K562 (cell line): Measurements from ENCODE around the gene MLST8. TPM values are rescaled to one million over a fixed set of nuclear protein-coding genes. Genes with fewer than 3 reads are reported as not detected.
A peak's percentile ranks its signal among the peaks of the same experiment; 100 is the strongest.

Experiments
- BRD4 ChIP-seq: fragments of 200-600 bp; sonication (generic); IDR thresholded peaks from 2 replicates; pipeline ENCODE4 v1.6.1; 2017; ENCODE audit warnings: inconsistent platforms
- CREB3L1 ChIP-seq: fragments of 450-650 bp; IDR thresholded peaks from 2 replicates; pipeline ENCODE4 v1.6.1; 2014; ENCODE audit warnings: low read depth, mild to moderate bottlenecking, moderate library complexity, borderline replicate concordance
- PHF21A ChIP-seq: fragments of 450-650 bp; IDR thresholded peaks from 2 replicates; pipeline ENCODE4 v1.6.1; 2017; ENCODE audit warnings: low read depth, borderline replicate concordance
- PKNOX1 ChIP-seq: fragments of 450-650 bp; IDR thresholded peaks from 2 replicates; pipeline ENCODE4 v1.6.1; 2016
- SRF ChIP-seq, 2 experiments: fragments of 250-450, 450-650 bp in 1 of 2; sonication (Bioruptor Pico) in 1 of 2; sonication (generic) in 1 of 2; formaldehyde crosslinking; IDR thresholded peaks; 2 replicates each; pipeline versions ENCODE4 v1.5.0 to v1.5.1; 2020 to 2022; ENCODE audit warnings: mild to moderate bottlenecking in 1 of 2, missing genetic modification reagents in 1 of 2
- ZNF740 ChIP-seq, 3 experiments: fragments of 200-800 bp in 1 of 3; sonication (Bioruptor generic) in 1 of 3; sonication (generic) in 1 of 3; formaldehyde crosslinking in 1 of 3; IDR thresholded peaks; 2 replicates each; pipeline versions ENCODE4 v1.6.1 to v1.8.0; 2016 to 2022; ENCODE audit warnings: mild to moderate bottlenecking in 2 of 3, missing compliant biosample characterization in 2 of 3, missing genetic modification characterization in 2 of 3, missing genetic modification reagents in 1 of 3
- polyA plus RNA-seq, 8 experiments: library from polyadenylated mRNA; depleted of rRNA in 4 of 8; stranded (reverse) in 5 of 8; unstranded in 3 of 8; fragments of >200 nt; fragmentation: Nextera tagmentation in 2 of 8; fragmentation: Illumina TruSeq in 1 of 8; extraction: Ambion mirVana in 2 of 8; extraction: Trizol in 1 of 8; gene quantifications; 2 replicates each; pipeline versions ENCODE4 v1.2.1 to v1.2.3, GENCODE V29; 2011 to 2014; ENCODE audit warnings: inconsistent platforms in 1 of 8, missing spikeins in 1 of 8
- total RNA-seq, 7 experiments: library from RNA; depleted of rRNA in 6 of 7; stranded (reverse); fragments of >200 nt in 6 of 7; fragmentation: Illumina TruSeq in 2 of 7; extraction: Trizol in 2 of 7; gene quantifications; 2 replicates each; pipeline versions ENCODE4 v1.2.1 to v1.2.3, GENCODE V29; 2011 to 2021; ENCODE audit warnings: low replicate concordance in 1 of 7

MLST8 gene
- total and polyA plus RNA-seq, 9 of the 15 experiments (the other 6 are each of a cell fraction or from before 2014, with no cell fraction given) = 1.5 to 116 (median 43.3) TPM

GRCh38 chr16:2194166-2194834, 11.0 kb upstream of the MLST8 start (continued):
- TF ChIP-seq PKNOX1 = peak; percentile 14; the same call in 1 of the 2 replicates
- no peak for TF ChIP-seq CREB3L1
- TF ChIP-seq PHF21A = 0 out of 2 replicates have a peak, but pooled peaks have one; percentile 35
- no peak for TF ChIP-seq SRF (CRISPR knock-in tag; IDR thresholded peaks at IDR 0.05)
- peak; percentile 41; the same call in 1 of the 2 replicates for TF ChIP-seq ZNF740 (CRISPR knock-in tag; IDR thresholded peaks at IDR 0.05)
- TF ChIP-seq ZNF740 (tag; IDR thresholded peaks at IDR 0.05) = no peak
- no peak for TF ChIP-seq BRD4
